Fibroblast of lung (primary cell): Measurements from ENCODE around the gene ADGRV1. TPM values are rescaled to one million over a fixed set of nuclear protein-coding genes. Genes with fewer than 3 reads are reported as not detected.
A peak's percentile ranks its signal among the peaks of the same experiment; 100 is the strongest.

Experiments used
- DNase-seq, 2 donors: peaks; one replicate each; pipeline versions ENCODE4 v3.0.0 to v3.0.0-alpha.2; 2010; ENCODE audit warnings: low read depth in 2 of 2
- H2AFZ ChIP-seq: 2 replicates; pipeline ENCODE4 v1.5.1; 2012; ENCODE audit warnings: low read length, control low read depth, inconsistent platforms
- H3K27ac ChIP-seq: 2 replicates; pipeline ENCODE4 v1.5.1; 2011; ENCODE audit warnings: low read length, control low read depth; ENCODE audit not compliant: insufficient read depth
- H3K27me3 ChIP-seq: 2 replicates; pipeline ENCODE4 v1.5.1; 2011; ENCODE audit warnings: mild to moderate bottlenecking, low read length; ENCODE audit not compliant: control insufficient read depth, insufficient read depth
- H3K36me3 ChIP-seq: 2 replicates; pipeline ENCODE4 v1.5.1; 2011; ENCODE audit warnings: low read length; ENCODE audit not compliant: control insufficient read depth, insufficient read depth
- H3K4me1 ChIP-seq: 2 replicates; pipeline ENCODE4 v1.5.1; 2011; ENCODE audit warnings: low read length; ENCODE audit not compliant: control insufficient read depth, insufficient read depth; ENCODE audit errors: extremely low read depth
- H3K4me2 ChIP-seq: 2 replicates; pipeline ENCODE4 v1.5.1; 2011; ENCODE audit warnings: low read length, control low read depth; ENCODE audit not compliant: insufficient read depth; ENCODE audit errors: extremely low read depth
- H3K4me3 ChIP-seq, 4 experiments: fragments of 200-600 bp in 1 of 4; sonication (generic) in 1 of 4; replicated peaks in 1 of 4; 2 replicates each; pipeline ENCODE4 v1.5.1; 2011 to 2016; ENCODE audit warnings: low read length in 4 of 4, low read depth in 3 of 4, mild to moderate bottlenecking in 3 of 4, control low read depth in 2 of 4, inconsistent platforms in 1 of 4, mixed read lengths in 1 of 4; ENCODE audit not compliant: insufficient read depth in 1 of 4; ENCODE audit errors: control extremely low read depth in 1 of 4
- H3K79me2 ChIP-seq: 2 replicates; pipeline ENCODE4 v1.5.1; 2012; ENCODE audit warnings: mild to moderate bottlenecking, low read length, inconsistent platforms; ENCODE audit not compliant: control insufficient read depth, insufficient read depth
- H3K9ac ChIP-seq: 2 replicates; pipeline ENCODE4 v1.5.1; 2011; ENCODE audit warnings: mild to moderate bottlenecking, low read length, control low read depth; ENCODE audit not compliant: insufficient read depth
- H3K9me3 ChIP-seq: 2 replicates; pipeline ENCODE4 v1.5.1; 2012; ENCODE audit warnings: low read depth, low read length; ENCODE audit not compliant: control insufficient read depth, insufficient read depth
- H4K20me1 ChIP-seq: 2 replicates; pipeline ENCODE4 v1.5.1; 2011; ENCODE audit warnings: low read length; ENCODE audit not compliant: control insufficient read depth, insufficient read depth; ENCODE audit errors: extremely low read depth
- EZH2 ChIP-seq: IDR thresholded peaks from 2 replicates; pipeline ENCODE4 v1.5.1; 2012; ENCODE audit warnings: low read length, control low read depth, mild to moderate bottlenecking; ENCODE audit errors: missing control alignments
- polyA plus RNA-seq, 2 donors: library from polyadenylated mRNA; depleted of rRNA in 1 of 2; stranded (reverse) in 1 of 2; unstranded in 1 of 2; fragments of >200 nt; gene quantifications; 2 replicates each; pipeline ENCODE4 v1.2.1, GENCODE V29; 2011 to 2012; ENCODE audit warnings: missing spikeins in 1 of 2
- total RNA-seq: library from RNA; depleted of rRNA; stranded (reverse); fragments of >200 nt; gene quantifications from 2 replicates; pipeline ENCODE4 v1.2.1, GENCODE V29; 2014
- TF ChIP-seq, protein P1 (sequence below), 2 donors: IDR thresholded peaks in 1 of 2; conservative IDR thresholded peaks in 1 of 2; 1 replicate in 1 of 2; 2 replicates in 1 of 2; pipeline ENCODE4 v1.5.1; 2011 to 2012; ENCODE audit warnings: low read length in 2 of 2, control low read depth in 1 of 2, inconsistent platforms in 1 of 2, low read depth in 1 of 2, mild to moderate bottlenecking in 1 of 2

ADGRV1 gene
- total and polyA plus RNA-seq, 2 donors (not counting 1 experiment from before 2014, with no cell fraction given) = 0.15 to 0.17 TPM

DNA sequence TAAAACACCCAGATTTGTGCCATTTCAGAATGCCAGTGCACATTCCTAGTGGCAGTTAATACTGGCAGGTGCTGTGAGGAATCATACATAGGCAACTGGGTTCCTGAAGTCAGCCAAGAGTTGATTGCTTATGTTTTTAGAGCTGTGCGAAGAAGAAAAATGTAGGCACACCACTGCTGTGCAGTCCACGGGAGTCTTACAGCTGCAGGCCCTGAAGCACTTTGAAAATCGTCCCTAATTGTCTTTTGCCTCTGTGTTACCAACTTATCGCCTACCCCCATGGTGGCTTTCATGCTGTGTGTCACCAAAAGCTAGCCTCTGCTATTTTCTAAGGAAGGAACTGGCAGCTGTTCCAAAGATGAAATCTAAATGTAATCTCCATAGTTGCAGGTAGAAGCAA is 560.6 kb downstream of the ADGRV1 start:
- Histone ChIP-seq H3K9ac (no peak overlapping the region), H3K36me3 (no peaks in the 10 kb centered on the region), H3K9me3 (no peaks in the 10 kb centered on the region), H2AFZ (no peak overlapping the region), H3K4me1 (peaks cover 5% of the 10 kb centered on the region), H3K27me3 (no peaks in the 10 kb centered on the region), H3K79me2 (no peaks in the 10 kb centered on the region), H3K27ac (no peak overlapping the region), H3K4me3 (no peak overlapping the region), H4K20me1 (no peaks in the 10 kb centered on the region), H3K4me2 (no peak overlapping the region)
- no peak for DNase-seq
- TF ChIP-seq, protein P1, sequence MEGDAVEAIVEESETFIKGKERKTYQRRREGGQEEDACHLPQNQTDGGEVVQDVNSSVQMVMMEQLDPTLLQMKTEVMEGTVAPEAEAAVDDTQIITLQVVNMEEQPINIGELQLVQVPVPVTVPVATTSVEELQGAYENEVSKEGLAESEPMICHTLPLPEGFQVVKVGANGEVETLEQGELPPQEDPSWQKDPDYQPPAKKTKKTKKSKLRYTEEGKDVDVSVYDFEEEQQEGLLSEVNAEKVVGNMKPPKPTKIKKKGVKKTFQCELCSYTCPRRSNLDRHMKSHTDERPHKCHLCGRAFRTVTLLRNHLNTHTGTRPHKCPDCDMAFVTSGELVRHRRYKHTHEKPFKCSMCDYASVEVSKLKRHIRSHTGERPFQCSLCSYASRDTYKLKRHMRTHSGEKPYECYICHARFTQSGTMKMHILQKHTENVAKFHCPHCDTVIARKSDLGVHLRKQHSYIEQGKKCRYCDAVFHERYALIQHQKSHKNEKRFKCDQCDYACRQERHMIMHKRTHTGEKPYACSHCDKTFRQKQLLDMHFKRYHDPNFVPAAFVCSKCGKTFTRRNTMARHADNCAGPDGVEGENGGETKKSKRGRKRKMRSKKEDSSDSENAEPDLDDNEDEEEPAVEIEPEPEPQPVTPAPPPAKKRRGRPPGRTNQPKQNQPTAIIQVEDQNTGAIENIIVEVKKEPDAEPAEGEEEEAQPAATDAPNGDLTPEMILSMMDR (conservative IDR thresholded peaks at IDR 0.05 in 1 of 2, IDR thresholded peaks at IDR 0.05 in 1 of 2; ENCODE audit: low read depth in 1 of 2, low read length in 2 of 2) = no peak
- no peak for TF ChIP-seq EZH2

DNA sequence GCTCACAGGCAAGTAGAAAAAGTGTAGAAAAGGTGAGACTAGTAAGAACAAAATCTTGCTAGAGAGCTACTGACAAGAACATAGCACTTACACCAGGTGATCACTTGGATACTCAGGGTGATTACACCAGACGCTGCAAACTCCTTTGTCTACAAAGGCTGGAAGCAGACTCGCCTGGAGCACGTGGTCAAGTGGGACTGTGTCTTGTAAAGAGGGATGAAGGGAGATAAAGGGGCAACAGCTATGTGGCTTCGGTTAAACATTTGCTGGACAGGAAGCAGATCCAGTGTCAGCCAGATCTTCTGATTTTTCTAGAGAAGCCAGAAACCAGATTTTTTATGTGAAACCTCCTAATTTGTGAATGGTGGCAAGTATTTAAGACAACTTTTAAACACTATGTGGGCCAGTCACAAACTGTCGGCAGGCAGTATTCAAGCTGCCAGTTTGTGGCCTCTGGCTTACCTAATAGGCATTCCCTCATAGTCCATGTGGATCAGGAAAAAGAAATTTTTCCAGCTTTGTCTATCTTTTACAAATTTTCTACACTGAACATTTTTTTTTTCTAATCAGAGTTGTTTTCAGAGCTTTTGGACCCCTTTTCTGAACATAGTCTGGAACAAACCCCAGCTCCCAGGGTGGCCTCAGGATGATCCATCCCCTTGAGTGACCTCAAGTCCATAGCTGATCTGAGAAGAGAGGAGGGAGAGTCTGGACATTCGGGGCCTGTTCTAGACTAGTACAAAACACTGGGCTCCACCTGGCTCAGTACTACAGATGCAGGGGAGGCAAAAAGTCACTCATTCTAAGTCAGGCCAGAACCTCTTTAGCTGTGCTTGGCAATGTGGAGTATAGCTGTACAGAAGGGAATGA is 561.6 kb downstream of the ADGRV1 start:
- no peak overlapping the region for H3K9ac ChIP-seq
- no peak overlapping the region for H3K27ac ChIP-seq
- H3K9me3 ChIP-seq = no peaks in the 10 kb centered on the region
- no peaks in the 10 kb centered on the region for H4K20me1 ChIP-seq
- no peaks in the 10 kb centered on the region for H3K36me3 ChIP-seq
- DNase-seq = no peak
- H3K4me2 ChIP-seq = no peak overlapping the region
- H3K4me1 ChIP-seq = peaks cover 5% of the 10 kb centered on the region
- no peak overlapping the region for H3K4me3 ChIP-seq
- no peaks in the 10 kb centered on the region for H3K27me3 ChIP-seq
- no peaks in the 10 kb centered on the region for H3K79me2 ChIP-seq
- H2AFZ ChIP-seq = peak overlapping the region; percentile 19
- TF ChIP-seq, protein P1 (conservative IDR thresholded peaks at IDR 0.05 in 1 of 2, IDR thresholded peaks at IDR 0.05 in 1 of 2; ENCODE audit: low read depth in 1 of 2, low read length in 2 of 2) = no peak
- no peak for TF ChIP-seq EZH2

DNA sequence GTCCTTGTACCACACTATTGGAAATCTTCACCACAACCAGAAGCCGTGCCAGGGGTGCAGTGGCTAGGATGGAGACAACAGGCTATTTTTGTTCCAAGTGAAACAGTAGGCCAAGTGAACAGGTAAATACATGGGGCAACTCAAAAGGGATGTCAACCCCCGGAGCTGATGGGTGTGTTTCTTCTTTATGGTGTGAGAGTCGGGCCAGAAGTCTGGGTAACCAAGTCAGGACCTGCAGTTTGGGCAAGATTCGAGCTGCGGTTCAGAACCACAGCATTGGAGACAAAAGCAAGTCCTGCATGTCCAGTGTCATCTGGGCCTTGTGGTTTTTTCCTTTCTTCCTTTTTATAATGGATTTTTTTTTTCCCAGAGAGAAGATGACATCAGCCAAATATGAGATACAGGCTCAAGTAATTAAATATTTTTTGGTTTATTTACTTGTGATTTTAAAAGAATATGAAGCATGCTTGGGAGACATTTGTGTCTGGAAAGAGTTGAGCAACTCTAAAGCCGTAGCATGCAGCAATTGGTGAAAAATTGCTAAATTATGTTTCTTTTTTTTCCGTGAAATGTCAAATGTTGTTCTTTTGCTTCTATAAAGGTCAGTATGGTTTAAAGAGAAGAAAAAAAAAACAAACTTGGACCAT is 562.9 kb downstream of the ADGRV1 start:
- H3K4me2 ChIP-seq = no peak overlapping the region
- H3K36me3 ChIP-seq = no peaks in the 10 kb centered on the region
- H3K27me3 ChIP-seq = no peaks in the 10 kb centered on the region
- no peak overlapping the region for H2AFZ ChIP-seq
- no peak overlapping the region for H3K27ac ChIP-seq
- no peak overlapping the region for H3K9ac ChIP-seq
- H3K4me3 ChIP-seq = no peak overlapping the region
- no peaks in the 10 kb centered on the region for H3K9me3 ChIP-seq
- TF ChIP-seq, protein P1 (conservative IDR thresholded peaks at IDR 0.05 in 1 of 2, IDR thresholded peaks at IDR 0.05 in 1 of 2; ENCODE audit: low read depth in 1 of 2, low read length in 2 of 2) = no peak
- TF ChIP-seq EZH2 = no peak
- no peaks in the 10 kb centered on the region for H4K20me1 ChIP-seq
- no peak for DNase-seq
- no peaks in the 10 kb centered on the region for H3K79me2 ChIP-seq
- peaks cover 7% of the 10 kb centered on the region for H3K4me1 ChIP-seq
